GM12878 (cell line): ENCODE measurements around the gene OPRM1. TPM values are rescaled to one million over a fixed set of nuclear protein-coding genes. Genes with fewer than 3 reads are reported as not detected.

Source experiments
- CHD4 ChIP-seq: fragments of 200-600 bp; sonication (generic); IDR thresholded peaks from 2 replicates; pipeline ENCODE4 v1.6.1; 2016; ENCODE audit warnings: mild to moderate bottlenecking
- E2F8 ChIP-seq: fragments of 450-650 bp; IDR thresholded peaks from 2 replicates; pipeline ENCODE4 v1.6.1; 2018; ENCODE audit warnings: mild to moderate bottlenecking, low read depth, moderate library complexity; ENCODE audit not compliant: partially characterized antibody
- EED ChIP-seq: sonication (generic); IDR thresholded peaks from 2 replicates; pipeline ENCODE4 v1.6.1; 2016; ENCODE audit warnings: antibody characterized with exemption, low read depth
- IRF3 ChIP-seq: fragments of 450-650 bp; IDR thresholded peaks from 2 replicates; pipeline ENCODE4 v1.6.1; 2014; ENCODE audit warnings: mild to moderate bottlenecking
- NKRF ChIP-seq: fragments of 450-650 bp; conservative IDR thresholded peaks from 2 replicates; pipeline ENCODE4 v1.6.1; 2017; ENCODE audit warnings: mild to moderate bottlenecking, moderate library complexity
- TAF1 ChIP-seq: IDR thresholded peaks from 2 replicates; pipeline ENCODE4 v1.6.1; 2011; ENCODE audit warnings: mild to moderate bottlenecking, low read depth, low read length, borderline replicate concordance
- ZBTB33 ChIP-seq: fragments of 450-650 bp; IDR thresholded peaks from 2 replicates; pipeline ENCODE4 v1.6.1; 2017; ENCODE audit warnings: mild to moderate bottlenecking
- ZNF592 ChIP-seq: fragments of 450-650 bp; IDR thresholded peaks from 2 replicates; pipeline ENCODE4 v1.6.1; 2017; ENCODE audit warnings: mild to moderate bottlenecking, moderate library complexity
- polyA plus RNA-seq, 11 experiments: library from polyadenylated mRNA; depleted of rRNA in 4 of 11; unstranded in 6 of 11; stranded (reverse) in 5 of 11; fragments of >200 nt; fragmentation: Nextera tagmentation in 4 of 11; fragmentation: Illumina TruSeq in 1 of 11; extraction: Ambion mirVana in 4 of 11; extraction: Trizol in 1 of 11; gene quantifications; 1 replicate in 1 of 11; 2 replicates in 10 of 11; pipeline versions ENCODE4 v1.2.1 to v1.2.3, GENCODE V29; 2011 to 2016; ENCODE audit warnings: inconsistent platforms in 2 of 11, missing spikeins in 2 of 11, low read depth in 1 of 11
- total RNA-seq, 4 experiments: library from RNA; depleted of rRNA in 3 of 4; stranded (reverse); fragments of >200 nt in 3 of 4; fragmentation: Illumina TruSeq in 1 of 4; extraction: Trizol in 1 of 4; gene quantifications; 2 replicates each; pipeline versions ENCODE4 v1.2.1 to v1.2.3, GENCODE V29; 2013 to 2021

OPRM1 gene
- total and polyA plus RNA-seq, 10 of the 15 experiments (the other 5 are each of a cell fraction or from before 2014, with no cell fraction given), result not detected

GRCh38 chr6:154070657-154071056, 31.6 kb downstream of the OPRM1 start (continued):
- TF ChIP-seq NKRF, result no peak
- TF ChIP-seq ZBTB33, result no peak
- TF ChIP-seq IRF3, result no peak
- TF ChIP-seq EED, result no peak
- TF ChIP-seq E2F8, result no peak
- TF ChIP-seq TAF1, result no peak
- no peak for TF ChIP-seq ZNF592
- TF ChIP-seq CHD4, result no peak
- TF ChIP-seq, all 136 proteins: peak for 0
